Karpas-422 (cell line): ENCODE data around the gene ROBO1. TPM values are rescaled to one million over a fixed set of nuclear protein-coding genes. Genes with fewer than 3 reads are reported as not detected.

Experiments
- DNase-seq: peaks from one replicate; pipeline ENCODE4 v3.0.0-alpha.2; 2015
- H2AFZ ChIP-seq: fragments of 200-600 bp; sonication (generic); 2 replicates; pipeline ENCODE4 v1.6.1; 2014; ENCODE audit warnings: antibody characterized with exemption, low read length, mixed read lengths
- H3K27ac ChIP-seq: fragments of 200-600 bp; sonication (generic); 2 replicates; pipeline ENCODE4 v1.5.1; 2014; ENCODE audit warnings: mild to moderate bottlenecking, low read length, moderate library complexity
- H3K27me3 ChIP-seq: fragments of 200-600 bp; sonication (generic); 2 replicates; pipeline ENCODE4 v1.6.1; 2014; ENCODE audit warnings: low read length, mixed read lengths
- H3K36me3 ChIP-seq: fragments of 200-600 bp; sonication (generic); 2 replicates; pipeline ENCODE4 v1.6.1; 2014; ENCODE audit warnings: low read length, mixed read lengths; ENCODE audit not compliant: insufficient read depth
- H3K4me1 ChIP-seq: fragments of 200-600 bp; sonication (generic); 2 replicates; pipeline ENCODE4 v1.6.1; 2014; ENCODE audit warnings: mild to moderate bottlenecking, low read length, mixed read lengths
- H3K4me2 ChIP-seq: fragments of 200-600 bp; sonication (generic); 2 replicates; pipeline ENCODE4 v1.6.1; 2014; ENCODE audit warnings: low read length, low read depth, mild to moderate bottlenecking; ENCODE audit not compliant: poor library complexity, severe bottlenecking
- H3K4me3 ChIP-seq: fragments of 200-600 bp; sonication (generic); 2 replicates; pipeline ENCODE4 v1.5.1; 2014; ENCODE audit warnings: mild to moderate bottlenecking, antibody characterized with exemption, low read length, mixed read lengths
- H3K79me2 ChIP-seq: fragments of 200-600 bp; sonication (generic); 2 replicates; pipeline ENCODE4 v1.6.1; 2014; ENCODE audit warnings: mild to moderate bottlenecking, low read length, mixed read lengths
- H3K9ac ChIP-seq: fragments of 200-600 bp; sonication (generic); 2 replicates; pipeline ENCODE4 v1.6.0; 2014; ENCODE audit warnings: low read length
- H3K9me2 ChIP-seq: fragments of 200-600 bp; sonication (generic), shearing (Covaris generic); replicated peaks from 2 replicates; pipeline ENCODE4 v1.6.0; 2014; ENCODE audit warnings: mild to moderate bottlenecking, low read length, moderate library complexity; ENCODE audit not compliant: insufficient read depth
- H3K9me3 ChIP-seq: fragments of 300-700, 200-600 bp; sonication (generic); 2 replicates; pipeline ENCODE4 v1.6.1; 2014; ENCODE audit warnings: low read length, mixed read lengths
- H4K20me1 ChIP-seq: fragments of 200-600 bp; sonication (generic); 2 replicates; pipeline ENCODE4 v1.6.1; 2014; ENCODE audit warnings: mild to moderate bottlenecking, antibody characterized with exemption, low read length, low read depth; ENCODE audit not compliant: insufficient read depth
- total RNA-seq: library from RNA; depleted of rRNA; stranded (reverse); fragments of >200 nt; shearing (Covaris generic); gene quantifications from 2 replicates; pipeline ENCODE4 v1.2.3, GENCODE V29; 2014; ENCODE audit warnings: low replicate concordance

Gene ROBO1
- total RNA-seq, 1 experiment from 2014 or later = not detected

- no peaks in the 10 kb centered on the region for H3K27me3 ChIP-seq
- DNase-seq = no peak
- H4K20me1 ChIP-seq = no peaks in the 10 kb centered on the region
- H2AFZ ChIP-seq = no peak overlapping the region
- no peak overlapping the region for H3K4me2 ChIP-seq
- H3K9me2 ChIP-seq = no peaks in the 10 kb centered on the region
- H3K4me3 ChIP-seq = no peak overlapping the region
- no peaks in the 10 kb centered on the region for H3K4me1 ChIP-seq
- no peak overlapping the region for H3K27ac ChIP-seq
- no peaks in the 10 kb centered on the region for H3K9me3 ChIP-seq
- H3K36me3 ChIP-seq = no peaks in the 10 kb centered on the region
- no peak overlapping the region for H3K9ac ChIP-seq
- no peaks in the 10 kb centered on the region for H3K79me2 ChIP-seq
These were observed 749.5 kb downstream of the ROBO1 start for GRCh38 chr3:79018265-79018664.

DNA sequence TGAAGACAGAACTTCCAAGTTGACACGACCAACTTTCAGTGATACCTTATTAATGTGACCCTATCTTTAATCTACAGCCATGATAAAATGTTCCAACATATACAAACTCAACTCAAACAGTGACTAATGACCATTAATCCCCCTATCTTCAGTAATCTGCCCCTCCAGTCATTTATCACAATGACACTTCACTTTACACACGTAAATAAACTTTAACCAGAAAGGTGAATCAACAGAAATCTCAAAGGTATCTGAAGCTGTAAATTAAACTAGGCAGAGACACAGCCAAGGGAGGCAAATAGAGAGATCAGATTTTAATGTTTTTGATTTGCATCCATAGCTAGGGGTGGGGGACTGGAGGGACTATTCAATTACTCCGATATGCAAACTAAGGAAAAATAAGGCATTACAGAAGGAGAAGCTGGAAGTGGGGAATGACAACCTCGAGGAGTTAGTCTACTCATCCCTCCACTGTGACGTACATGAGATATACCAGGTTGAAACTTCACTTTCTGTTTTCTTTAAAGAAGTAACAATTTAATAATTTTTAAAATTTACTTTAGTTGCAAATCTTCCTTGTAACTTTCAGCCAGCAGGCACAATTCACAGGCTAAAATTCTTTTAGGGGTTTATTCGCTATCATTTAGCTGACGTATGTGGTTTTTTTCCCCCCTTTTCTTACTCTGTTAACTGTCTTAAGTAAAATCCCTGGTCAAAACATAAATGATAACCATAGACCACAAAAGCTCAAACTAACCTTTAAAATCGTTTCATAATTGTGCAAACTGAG, 751.0 kb downstream of the ROBO1 start:
- Histone ChIP-seq H2AFZ (no peak overlapping the region), H3K9me2 (no peaks in the 10 kb centered on the region), H4K20me1 (no peaks in the 10 kb centered on the region), H3K36me3 (no peaks in the 10 kb centered on the region), H3K4me1 (no peaks in the 10 kb centered on the region), H3K79me2 (no peaks in the 10 kb centered on the region), H3K9ac (no peak overlapping the region), H3K27me3 (no peaks in the 10 kb centered on the region), H3K4me3 (no peak overlapping the region), H3K4me2 (no peak overlapping the region), H3K27ac (no peak overlapping the region), H3K9me3 (no peaks in the 10 kb centered on the region)
- no peak for DNase-seq

GRCh38 chr3:79015854-79016253, 751.9 kb downstream of the ROBO1 start:
- H3K36me3 ChIP-seq = no peaks in the 10 kb centered on the region
- no peak overlapping the region for H3K4me2 ChIP-seq
- H2AFZ ChIP-seq = no peak overlapping the region
- H3K4me3 ChIP-seq = no peak overlapping the region
- no peaks in the 10 kb centered on the region for H3K27me3 ChIP-seq
- H3K27ac ChIP-seq = no peak overlapping the region
- no peak overlapping the region for H3K9ac ChIP-seq
- no peaks in the 10 kb centered on the region for H3K9me2 ChIP-seq
- no peaks in the 10 kb centered on the region for H3K9me3 ChIP-seq
- no peaks in the 10 kb centered on the region for H3K4me1 ChIP-seq
- no peak for DNase-seq
- H3K79me2 ChIP-seq = no peaks in the 10 kb centered on the region
- no peaks in the 10 kb centered on the region for H4K20me1 ChIP-seq

- no peak overlapping the region for H3K4me3 ChIP-seq
- no peak for DNase-seq
- no peak overlapping the region for H3K4me2 ChIP-seq
- H3K79me2 ChIP-seq = no peaks in the 10 kb centered on the region
- H2AFZ ChIP-seq = no peak overlapping the region
- no peak overlapping the region for H3K9ac ChIP-seq
- H3K36me3 ChIP-seq = no peaks in the 10 kb centered on the region
- no peaks in the 10 kb centered on the region for H3K9me2 ChIP-seq
- no peaks in the 10 kb centered on the region for H3K4me1 ChIP-seq
- no peak overlapping the region for H3K27ac ChIP-seq
- no peaks in the 10 kb centered on the region for H3K27me3 ChIP-seq
- no peaks in the 10 kb centered on the region for H3K9me3 ChIP-seq
- no peaks in the 10 kb centered on the region for H4K20me1 ChIP-seq
These were observed 754.8 kb downstream of the ROBO1 start for GRCh38 chr3:79012946-79013362.

DNA sequence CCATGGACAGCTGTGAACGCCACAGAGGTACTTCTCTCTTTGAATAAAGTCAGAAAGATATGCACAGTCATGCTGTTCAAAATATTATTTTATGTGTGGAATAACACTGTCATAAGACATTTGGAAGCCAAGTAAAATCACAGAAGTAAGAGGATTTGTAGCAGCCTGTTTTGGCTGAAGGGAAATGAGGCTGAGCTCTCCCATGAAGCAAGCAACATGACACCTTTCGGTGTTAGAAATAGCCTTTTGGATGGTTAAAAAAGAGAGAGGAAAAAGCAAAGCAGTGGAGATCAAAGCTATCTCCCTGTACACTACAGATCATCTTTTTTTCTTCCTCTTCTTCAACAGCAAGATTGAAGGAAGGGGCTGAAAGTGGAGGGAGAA, 755.3 kb downstream of the ROBO1 start:
- no peaks in the 10 kb centered on the region for H3K4me1 ChIP-seq
- H4K20me1 ChIP-seq = no peaks in the 10 kb centered on the region
- H3K79me2 ChIP-seq = no peaks in the 10 kb centered on the region
- H3K9me2 ChIP-seq = no peaks in the 10 kb centered on the region
- H2AFZ ChIP-seq = no peak overlapping the region
- H3K9me3 ChIP-seq = no peaks in the 10 kb centered on the region
- no peak overlapping the region for H3K4me2 ChIP-seq
- no peaks in the 10 kb centered on the region for H3K27me3 ChIP-seq
- H3K27ac ChIP-seq = no peak overlapping the region
- H3K9ac ChIP-seq = no peak overlapping the region
- DNase-seq = no peak
- H3K4me3 ChIP-seq = no peak overlapping the region
- no peaks in the 10 kb centered on the region for H3K36me3 ChIP-seq

GRCh38 chr3:79011821-79012529, 755.8 kb downstream of the ROBO1 start:
- Histone ChIP-seq H3K36me3 (no peaks in the 10 kb centered on the region), H3K4me1 (no peaks in the 10 kb centered on the region), H3K4me2 (no peak overlapping the region), H3K27ac (no peak overlapping the region), H3K9ac (no peak overlapping the region), H4K20me1 (no peaks in the 10 kb centered on the region), H3K9me3 (no peaks in the 10 kb centered on the region), H3K79me2 (no peaks in the 10 kb centered on the region), H3K9me2 (no peaks in the 10 kb centered on the region), H2AFZ (no peak overlapping the region), H3K4me3 (no peak overlapping the region), H3K27me3 (no peaks in the 10 kb centered on the region)
- DNase-seq = no peak

- Histone ChIP-seq H3K36me3 (no peaks in the 10 kb centered on the region), H3K9ac (no peak overlapping the region), H3K4me2 (no peak overlapping the region), H3K9me3 (no peaks in the 10 kb centered on the region), H3K27ac (no peak overlapping the region), H3K79me2 (no peaks in the 10 kb centered on the region), H3K4me1 (no peaks in the 10 kb centered on the region), H3K9me2 (no peaks in the 10 kb centered on the region), H3K27me3 (no peaks in the 10 kb centered on the region), H3K4me3 (no peak overlapping the region), H4K20me1 (no peaks in the 10 kb centered on the region), H2AFZ (no peak overlapping the region)
- DNase-seq = no peak
These were observed 757.9 kb downstream of the ROBO1 start for GRCh38 chr3:79009861-79010260.

- Histone ChIP-seq H3K4me3 (no peak overlapping the region), H3K27ac (no peak overlapping the region), H3K4me2 (no peak overlapping the region), H3K79me2 (no peaks in the 10 kb centered on the region), H3K9ac (no peak overlapping the region), H3K27me3 (no peaks in the 10 kb centered on the region), H3K9me3 (no peaks in the 10 kb centered on the region), H3K9me2 (no peaks in the 10 kb centered on the region), H3K4me1 (no peaks in the 10 kb centered on the region), H4K20me1 (no peaks in the 10 kb centered on the region), H3K36me3 (no peaks in the 10 kb centered on the region), H2AFZ (no peak overlapping the region)
- no peak for DNase-seq
These were observed 761.7 kb downstream of the ROBO1 start for GRCh38 chr3:79006077-79006476.
